DMS79 (cell line): Measurements from ENCODE around the gene ZNF416.

Source experiments
- DNase-seq: peaks from one replicate; lab custom pipeline; 2025; lab: John Stamatoyannopoulos, UW

Gene ZNF416

GRCh38 chr19:57559008-57559403 is 19.7 kb downstream of the ZNF416 start:
- no peak for DNase-seq

- no peak for DNase-seq
Measured at GRCh38 chr19:57558525-57558924, 20.2 kb downstream of the ZNF416 start.

- DNase-seq = no peak
Measured at GRCh38 chr19:57557659-57558058, 21.1 kb downstream of the ZNF416 start.

DNA sequence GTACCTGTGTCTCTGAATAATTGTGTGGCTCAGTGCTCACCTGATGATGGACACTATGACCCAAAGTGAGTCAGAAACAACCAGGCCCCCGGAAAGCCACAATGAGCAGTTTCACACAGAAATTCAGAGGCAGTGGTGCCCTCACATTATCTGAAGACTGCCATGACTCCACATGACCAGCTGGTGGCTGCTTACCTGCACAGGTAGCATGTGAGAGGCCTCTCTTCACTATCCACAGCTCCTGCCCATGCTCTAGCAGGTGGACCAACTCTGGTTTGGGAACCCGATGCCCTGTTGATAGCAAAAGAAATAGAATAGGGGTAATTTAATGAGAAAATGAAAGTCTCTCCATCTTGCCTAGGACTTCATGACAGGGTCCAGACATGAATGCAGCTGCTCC is 26.3 kb downstream of the ZNF416 start:
- no peak for DNase-seq

GRCh38 chr19:57546513-57546912 is 32.2 kb downstream of the ZNF416 start:
- no peak for DNase-seq

DNA sequence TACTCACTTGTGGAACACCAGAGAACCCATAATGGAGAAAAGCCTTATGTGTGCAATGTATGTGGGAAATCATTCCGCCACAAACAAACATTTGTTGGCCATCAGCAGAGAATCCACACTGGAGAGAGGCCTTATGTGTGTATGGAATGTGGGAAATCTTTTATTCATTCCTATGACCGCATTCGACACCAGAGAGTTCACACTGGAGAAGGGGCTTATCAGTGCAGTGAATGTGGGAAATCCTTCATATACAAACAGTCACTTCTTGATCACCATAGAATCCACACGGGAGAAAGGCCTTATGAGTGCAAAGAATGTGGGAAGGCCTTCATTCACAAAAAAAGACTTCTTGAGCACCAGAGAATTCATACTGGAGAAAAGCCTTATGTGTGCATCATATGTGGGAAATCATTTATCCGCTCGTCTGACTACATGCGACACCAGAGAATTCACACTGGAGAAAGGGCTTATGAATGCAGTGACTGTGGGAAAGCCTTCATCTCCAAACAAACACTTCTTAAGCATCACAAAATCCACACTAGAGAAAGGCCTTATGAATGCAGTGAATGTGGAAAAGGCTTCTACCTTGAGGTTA is 40.7 kb downstream of the ZNF416 start:
- no peak for DNase-seq

- peak; percentile 86 for DNase-seq
Measured at GRCh38 chr19:57527136-57527881, 51.4 kb downstream of the ZNF416 start, which contains the start of gene ZNF549. Gene ZNF549, plus strand, starts transcription at chr19:57527356. Its CDS starts 218 bp downstream, at chr19:57527574.
